ENCODE data around the gene ARHGAP15.

DNA sequence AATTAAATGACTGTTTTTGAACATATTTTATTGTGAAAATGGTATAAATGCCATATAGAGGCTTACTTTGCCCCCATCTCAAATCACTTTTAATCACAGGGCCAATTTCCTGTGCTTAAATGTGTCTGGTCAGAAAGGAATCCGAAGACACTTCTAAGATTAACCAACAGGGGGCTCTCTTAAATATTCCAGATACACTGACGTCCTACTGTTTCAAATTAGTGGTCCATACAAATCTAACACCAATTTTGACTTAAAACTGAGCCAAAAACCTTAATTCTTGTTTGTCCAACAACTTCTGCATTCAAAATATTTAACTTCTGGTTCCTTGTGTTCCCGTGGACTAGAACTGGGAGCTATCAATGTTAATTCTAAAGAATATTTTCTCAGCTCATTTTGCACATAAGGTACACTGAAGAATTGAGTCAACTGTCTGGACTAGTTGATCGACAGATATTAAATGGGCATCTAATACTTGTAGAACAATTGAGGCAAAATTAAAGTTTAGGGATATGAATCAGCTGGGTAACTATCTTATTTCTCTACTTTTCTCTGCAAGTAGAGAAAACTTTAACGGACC, 557.5 kb downstream of the ARHGAP15 start:
- TF ChIP-seq POLR2A (IDR thresholded peaks at IDR 0.05) (no peak), POLR2AphosphoS5 (IDR thresholded peaks at IDR 0.05) (no peak)
- TF ChIP-seq, protein P1, sequence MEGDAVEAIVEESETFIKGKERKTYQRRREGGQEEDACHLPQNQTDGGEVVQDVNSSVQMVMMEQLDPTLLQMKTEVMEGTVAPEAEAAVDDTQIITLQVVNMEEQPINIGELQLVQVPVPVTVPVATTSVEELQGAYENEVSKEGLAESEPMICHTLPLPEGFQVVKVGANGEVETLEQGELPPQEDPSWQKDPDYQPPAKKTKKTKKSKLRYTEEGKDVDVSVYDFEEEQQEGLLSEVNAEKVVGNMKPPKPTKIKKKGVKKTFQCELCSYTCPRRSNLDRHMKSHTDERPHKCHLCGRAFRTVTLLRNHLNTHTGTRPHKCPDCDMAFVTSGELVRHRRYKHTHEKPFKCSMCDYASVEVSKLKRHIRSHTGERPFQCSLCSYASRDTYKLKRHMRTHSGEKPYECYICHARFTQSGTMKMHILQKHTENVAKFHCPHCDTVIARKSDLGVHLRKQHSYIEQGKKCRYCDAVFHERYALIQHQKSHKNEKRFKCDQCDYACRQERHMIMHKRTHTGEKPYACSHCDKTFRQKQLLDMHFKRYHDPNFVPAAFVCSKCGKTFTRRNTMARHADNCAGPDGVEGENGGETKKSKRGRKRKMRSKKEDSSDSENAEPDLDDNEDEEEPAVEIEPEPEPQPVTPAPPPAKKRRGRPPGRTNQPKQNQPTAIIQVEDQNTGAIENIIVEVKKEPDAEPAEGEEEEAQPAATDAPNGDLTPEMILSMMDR (IDR thresholded peaks at IDR 0.05) = peak in 3 of 4 experiments; percentile 35 to 42 (median 41)
